HG03565 (cell line): Measurements from ENCODE around the gene MIER1.
"Not testable (repeated sequence)": the region's sequence is repeated elsewhere in the genome, so short reads cannot be mapped to it uniquely, and the experiment has no call there.

Source experiments
- ATAC-seq: cut with Tn5 transposase; IDR thresholded peaks from one replicate; pipeline ENCODE4 v1.9.1; 2021; ENCODE audit warnings: mild to moderate bottlenecking, moderate library complexity; ENCODE audit not compliant: unreplicated experiment

Gene MIER1

GRCh38 chr1:66924756-66925557 lies at the start of gene MIER1, which contains the start of gene DNAI4:
Gene MIER1 (plus strand): TSS chr1:66924990. CDS start chr1:66925029, 39 bp downstream.
Gene DNAI4 (minus strand): TSS chr1:66924856. CDS start chr1:66924831, 25 bp downstream.
- peak; percentile 86 for ATAC-seq

GRCh38 chr1:66876664-66877063 lies 48.1 kb upstream of the MIER1 start:
- ATAC-seq, result no peak

- no peak for ATAC-seq
Observed at GRCh38 chr1:66889030-66889429, 35.8 kb upstream of the MIER1 start.

GRCh38 chr1:66890621-66891020 lies 34.2 kb upstream of the MIER1 start:
- no peak for ATAC-seq

- no peak for ATAC-seq
Observed at GRCh38 chr1:66893712-66894111, 31.1 kb upstream of the MIER1 start.

- not testable (repeated sequence) for ATAC-seq
Observed at GRCh38 chr1:66915203-66915602, 9.6 kb upstream of the MIER1 start.

- no peak for ATAC-seq
Observed at GRCh38 chr1:66916320-66916719, 8.5 kb upstream of the MIER1 start.

GRCh38 chr1:66917476-66917875 lies 7.3 kb upstream of the MIER1 start:
- no peak for ATAC-seq

- ATAC-seq, result no peak
Observed at GRCh38 chr1:66919063-66919462, 5.7 kb upstream of the MIER1 start.

GRCh38 chr1:66919828-66920227 lies 5.0 kb upstream of the MIER1 start:
- ATAC-seq, result no peak

- no peak for ATAC-seq
Observed at GRCh38 chr1:66920543-66920942, 4.2 kb upstream of the MIER1 start.

GRCh38 chr1:66925558-66925910 lies 744 bp downstream of the MIER1 start:
- peak; percentile 1 for ATAC-seq

GRCh38 chr1:66925944-66926343 lies 1.2 kb downstream of the MIER1 start:
- no peak for ATAC-seq

GRCh38 chr1:66927528-66927927 lies 2.7 kb downstream of the MIER1 start:
- no peak for ATAC-seq

- ATAC-seq, result no peak
Observed at GRCh38 chr1:66929146-66929688, 4.4 kb downstream of the MIER1 start.

- no peak for ATAC-seq
Observed at GRCh38 chr1:66929691-66929998, 4.9 kb downstream of the MIER1 start.

- peak; percentile 66 for ATAC-seq
Observed at GRCh38 chr1:66929999-66930822, 5.4 kb downstream of the MIER1 start.

- ATAC-seq, result no peak
Observed at GRCh38 chr1:66930823-66931174, 6.0 kb downstream of the MIER1 start.

- ATAC-seq, result no peak
Observed at GRCh38 chr1:66931590-66931989, 6.8 kb downstream of the MIER1 start.

GRCh38 chr1:66932291-66932690 lies 7.5 kb downstream of the MIER1 start:
- ATAC-seq, result no peak

- no peak for ATAC-seq
Observed at GRCh38 chr1:66933887-66934700, 9.3 kb downstream of the MIER1 start.
